SU-DHL-6 (cell line): ENCODE measurements around the gene PTPN11.

ENCODE experiments used
- CTCF ChIP-seq: fragments of 200-600 bp; sonication (generic); IDR thresholded peaks from one replicate; pipeline ENCODE4 v1.5.1; 2017; ENCODE audit warnings: antibody characterized with exemption, mild to moderate bottlenecking, low read length, moderate library complexity; ENCODE audit not compliant: insufficient read depth, poor library complexity, severe bottlenecking
- EZH2phosphoT487 ChIP-seq: fragments of 200-600 bp; sonication (generic), shearing (Covaris generic); conservative IDR thresholded peaks from 2 replicates; pipeline ENCODE4 v1.6.1; 2018; ENCODE audit warnings: mild to moderate bottlenecking, antibody characterized with exemption, low read length, moderate library complexity, mixed read lengths

- no peak for TF ChIP-seq CTCF
- no peak for TF ChIP-seq EZH2phosphoT487
Observed at GRCh38 chr12:112425582-112426382, 7.0 kb downstream of the PTPN11 start.
